UCSD-AML1 (cell line): ENCODE data around the gene MMGT1.
"Not testable (repeated sequence)": the region's sequence is repeated elsewhere in the genome, so short reads cannot be mapped to it uniquely, and the experiment has no call there.

Experiments
- DNase-seq: peaks from one replicate; lab custom pipeline; 2025; ENCODE audit not compliant: unreplicated experiment; lab: John Stamatoyannopoulos, UW

The MMGT1 gene

DNA sequence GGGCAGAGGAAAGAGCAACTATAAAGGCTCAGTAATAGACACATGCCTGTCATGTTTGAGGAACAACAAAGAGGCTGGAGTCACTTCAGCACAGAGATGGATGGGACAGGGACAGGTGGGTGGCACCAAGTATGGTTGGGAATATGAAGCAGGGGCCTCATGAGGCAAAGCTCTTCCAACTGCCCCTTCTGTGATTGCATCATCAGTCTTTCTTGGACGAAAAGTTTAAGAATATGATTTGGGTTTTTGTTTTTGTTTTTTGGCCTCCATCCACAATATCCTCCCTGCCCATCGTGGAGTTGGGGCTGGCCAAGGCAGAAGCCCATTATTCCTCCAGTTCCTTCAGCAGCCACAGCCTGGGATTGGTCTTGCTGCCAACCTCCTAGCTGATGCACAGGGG, 45.9 kb downstream of the MMGT1 start:
- no peak for DNase-seq

DNA sequence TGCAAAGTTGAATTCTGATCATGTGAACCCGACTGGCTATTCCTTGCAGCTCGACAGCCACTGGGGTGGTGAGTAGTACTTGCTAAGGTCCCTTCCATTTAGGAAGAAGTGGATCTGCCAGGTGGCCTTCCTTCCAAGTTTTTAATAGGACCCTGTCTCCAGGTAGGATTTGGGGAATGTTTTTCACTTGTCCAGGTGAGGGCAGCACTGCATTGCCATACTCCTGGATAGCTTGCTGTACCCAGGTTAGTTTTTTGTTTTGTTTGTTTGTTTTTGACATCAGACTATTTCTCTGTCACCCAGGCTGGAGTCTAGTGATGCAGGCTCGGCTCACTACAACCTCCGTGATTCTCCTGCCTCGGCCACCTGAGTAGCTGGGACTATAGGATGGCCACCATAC, 50.4 kb downstream of the MMGT1 start:
- no peak for DNase-seq

DNA sequence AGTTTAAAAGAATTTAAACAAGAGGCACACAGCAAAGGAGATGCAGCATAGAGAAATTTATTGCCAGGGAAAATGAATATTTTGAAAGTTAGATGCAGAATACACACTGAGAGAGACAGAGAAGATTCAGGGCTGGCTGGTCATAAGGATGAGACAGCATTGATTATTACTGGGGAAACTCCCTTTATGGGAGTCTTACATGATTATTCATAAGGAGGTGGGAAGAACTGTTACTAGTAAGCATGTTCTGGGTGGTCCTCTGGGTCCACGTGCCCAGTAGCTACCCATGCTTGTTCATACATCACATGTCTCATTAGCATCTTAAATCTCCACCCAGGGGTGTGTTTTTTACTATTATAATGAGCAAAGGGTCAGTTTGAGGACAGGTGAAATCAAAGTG, 53.3 kb downstream of the MMGT1 start:
- DNase-seq: not testable (repeated sequence)

DNA sequence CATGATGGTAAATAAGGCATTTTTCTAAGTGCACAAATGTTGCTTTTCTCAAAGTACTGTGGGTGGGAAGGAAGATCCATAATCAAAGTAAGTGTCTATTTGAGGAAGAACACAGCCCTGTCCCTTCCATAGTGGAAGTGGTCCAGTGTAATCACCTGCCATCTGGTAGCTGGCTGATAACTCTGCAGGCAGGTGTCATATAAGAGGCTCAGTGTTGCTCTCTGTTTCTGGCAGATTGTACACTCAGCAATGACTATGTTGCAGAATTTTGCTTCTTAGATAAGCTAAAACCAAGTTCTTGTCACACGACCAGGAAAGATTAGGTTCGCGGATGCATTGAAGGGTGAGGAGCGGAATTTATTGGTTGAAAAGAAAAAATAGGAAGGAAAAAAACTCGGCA, 59.4 kb downstream of the MMGT1 start:
- no peak for DNase-seq
